SJCRH30 (cell line): Measurements from ENCODE around the gene UNC119B. TPM values are rescaled to one million over a fixed set of nuclear protein-coding genes. Genes with fewer than 3 reads are reported as not detected.
A peak's percentile ranks its signal among the peaks of the same experiment; 100 is the strongest.
"Not testable (repeated sequence)": the region's sequence is repeated elsewhere in the genome, so short reads cannot be mapped to it uniquely, and the experiment has no call there.

Source experiments
- DNase-seq, 2 experiments: peaks; one replicate each; pipeline ENCODE4 v3.0.0-alpha.2; 2015 to 2020
- H3K27ac ChIP-seq: fragments of 250-450 bp; sonication (Bioruptor Pico); 2 replicates; pipeline ENCODE4 v1.5.1; 2020; ENCODE audit warnings: mild to moderate bottlenecking, moderate library complexity
- H3K27me3 ChIP-seq: fragments of 250-450 bp; sonication (Bioruptor Pico); 2 replicates; pipeline ENCODE4 v1.5.1; 2020; ENCODE audit warnings: mild to moderate bottlenecking, moderate library complexity
- H3K36me3 ChIP-seq: fragments of 250-450 bp; sonication (Bioruptor Pico); 2 replicates; pipeline ENCODE4 v1.5.1; 2020; ENCODE audit warnings: mild to moderate bottlenecking, moderate library complexity
- H3K4me1 ChIP-seq: fragments of 250-450 bp; sonication (Bioruptor Pico); 2 replicates; pipeline ENCODE4 v1.5.1; 2020; ENCODE audit warnings: mild to moderate bottlenecking, moderate library complexity
- H3K4me3 ChIP-seq: fragments of 250-450 bp; sonication (Bioruptor Pico); 2 replicates; pipeline ENCODE4 v1.5.1; 2020; ENCODE audit warnings: mild to moderate bottlenecking, moderate library complexity
- H3K9me3 ChIP-seq: fragments of 250-450 bp; sonication (Bioruptor Pico); replicated peaks from 2 replicates; pipeline ENCODE4 v1.5.1; 2020; ENCODE audit warnings: mild to moderate bottlenecking, moderate library complexity
- total RNA-seq: library from RNA; depleted of rRNA; stranded (reverse); fragments of >200 nt; shearing (Covaris generic); gene quantifications from 2 replicates; pipeline ENCODE4 v1.2.3, GENCODE V29; 2014; rRNA removed

The UNC119B gene
- total RNA-seq, result 16.9 and 20.2 TPM in 2 replicates

DNA sequence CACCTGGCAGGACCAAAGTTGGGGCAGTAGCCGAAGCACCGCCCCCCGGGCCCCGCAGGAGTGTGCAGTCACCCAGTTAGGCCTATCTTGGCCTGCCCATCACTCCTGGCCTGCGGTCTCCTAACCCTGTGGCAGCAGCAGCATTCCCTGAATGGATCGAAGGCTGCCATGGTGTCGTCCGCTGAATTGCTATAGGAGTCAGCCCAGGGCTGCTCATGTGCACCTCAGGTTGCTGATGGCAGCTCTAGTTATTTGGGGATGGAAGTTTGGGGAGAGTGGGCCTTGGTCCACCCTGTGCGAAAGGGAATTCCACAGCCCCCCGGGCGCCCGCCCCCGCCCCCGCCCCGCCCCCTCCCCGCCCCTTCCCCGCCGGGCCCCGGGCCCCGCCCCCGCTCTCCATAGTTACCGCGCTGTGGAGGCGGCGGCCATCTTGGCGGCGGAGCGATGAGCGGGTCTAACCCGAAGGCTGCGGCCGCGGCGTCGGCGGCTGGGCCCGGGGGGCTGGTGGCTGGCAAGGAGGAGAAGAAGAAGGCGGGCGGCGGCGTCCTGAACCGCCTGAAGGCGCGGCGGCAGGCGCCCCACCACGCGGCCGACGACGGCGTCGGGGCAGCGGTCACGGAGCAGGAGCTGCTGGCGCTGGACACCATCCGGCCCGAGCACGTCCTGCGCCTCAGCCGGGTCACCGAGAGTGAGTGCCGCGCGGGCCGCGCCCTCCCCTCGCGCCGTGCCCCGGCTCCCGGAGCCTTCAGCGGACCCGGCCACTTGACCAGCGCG is at the start of gene UNC119B:
UNC119B (plus strand) TSS at position 428 of the 774 bp plus-strand sequence; CDS start at position 445, 17 bp downstream.
- H3K27me3 ChIP-seq, result no peaks in the 10 kb centered on the region
- H3K4me3 ChIP-seq, result peak within 1 kb of the TSS; percentile 96
- peaks cover 8% of the 10 kb centered on the region for H3K36me3 ChIP-seq
- peak; percentile 69 to 71 for DNase-seq
- H3K9me3 ChIP-seq, result no peaks in the 10 kb centered on the region
- peak within 1 kb of the TSS; percentile 46; the same call in 1 of the 2 replicates for H3K27ac ChIP-seq
- H3K4me1 ChIP-seq, result peaks cover 5% of the 10 kb centered on the region; the same call in 1 of the 2 replicates

DNA sequence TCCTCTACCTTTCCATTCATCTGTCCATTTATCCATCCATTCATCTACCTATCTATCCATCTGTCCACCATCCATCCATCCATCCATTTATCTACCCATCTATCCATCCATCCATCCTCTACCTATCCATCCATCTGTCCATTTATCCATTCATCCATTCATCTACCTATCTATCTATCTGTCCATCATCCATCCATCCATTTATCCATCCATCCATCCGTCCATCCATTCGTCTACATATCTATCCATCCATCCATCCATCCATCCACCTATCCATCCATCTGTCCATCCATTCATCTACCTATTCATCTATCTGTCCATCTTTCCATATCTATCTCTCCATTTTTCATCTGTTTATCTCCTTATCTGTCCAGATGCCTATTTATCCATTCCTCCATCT is 48.8 kb upstream of the UNC119B start:
- H3K9me3 ChIP-seq, result no peaks in the 10 kb centered on the region
- H3K36me3 ChIP-seq, result no peaks in the 10 kb centered on the region
- H3K4me3 ChIP-seq, result no peak overlapping the region
- no peak overlapping the region for H3K27ac ChIP-seq
- DNase-seq, result no peak
- H3K4me1 ChIP-seq, result no peaks in the 10 kb centered on the region
- H3K27me3 ChIP-seq, result no peaks in the 10 kb centered on the region

GRCh38 chr12:120662879-120663278 is 47.4 kb upstream of the UNC119B start:
- no peaks in the 10 kb centered on the region for H3K36me3 ChIP-seq
- peaks cover 7% of the 10 kb centered on the region; the same call in 1 of the 2 replicates for H3K4me1 ChIP-seq
- no peak overlapping the region for H3K4me3 ChIP-seq
- no peak overlapping the region for H3K27ac ChIP-seq
- no peaks in the 10 kb centered on the region for H3K9me3 ChIP-seq
- DNase-seq, result no peak
- H3K27me3 ChIP-seq, result no peaks in the 10 kb centered on the region

DNA sequence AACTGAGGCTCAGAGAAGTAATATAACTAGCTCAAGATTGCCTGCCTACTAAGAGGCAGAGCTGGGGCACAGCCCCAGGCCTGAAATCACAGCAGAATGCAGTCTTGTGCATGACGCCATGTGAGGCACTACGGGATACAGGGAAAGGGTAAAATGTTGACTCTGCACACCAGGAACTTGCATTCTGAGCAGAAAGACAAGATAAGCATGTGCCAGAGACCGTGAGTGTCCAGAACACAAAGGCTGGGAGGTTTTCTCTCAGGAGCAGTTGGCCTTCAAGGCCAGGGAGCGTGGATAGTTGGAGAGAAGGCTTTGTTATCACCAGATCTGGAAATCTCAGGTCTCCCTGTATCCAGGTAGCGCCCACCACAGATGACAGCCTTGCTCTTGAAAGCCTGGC is 46.5 kb upstream of the UNC119B start:
- Histone ChIP-seq H3K9me3 (no peaks in the 10 kb centered on the region), H3K4me3 (no peak overlapping the region), H3K27ac (no peak overlapping the region), H3K27me3 (no peaks in the 10 kb centered on the region), H3K4me1 (peaks cover 14% of the 10 kb centered on the region; the same call in 1 of the 2 replicates), H3K36me3 (no peaks in the 10 kb centered on the region)
- DNase-seq, result no peak

DNA sequence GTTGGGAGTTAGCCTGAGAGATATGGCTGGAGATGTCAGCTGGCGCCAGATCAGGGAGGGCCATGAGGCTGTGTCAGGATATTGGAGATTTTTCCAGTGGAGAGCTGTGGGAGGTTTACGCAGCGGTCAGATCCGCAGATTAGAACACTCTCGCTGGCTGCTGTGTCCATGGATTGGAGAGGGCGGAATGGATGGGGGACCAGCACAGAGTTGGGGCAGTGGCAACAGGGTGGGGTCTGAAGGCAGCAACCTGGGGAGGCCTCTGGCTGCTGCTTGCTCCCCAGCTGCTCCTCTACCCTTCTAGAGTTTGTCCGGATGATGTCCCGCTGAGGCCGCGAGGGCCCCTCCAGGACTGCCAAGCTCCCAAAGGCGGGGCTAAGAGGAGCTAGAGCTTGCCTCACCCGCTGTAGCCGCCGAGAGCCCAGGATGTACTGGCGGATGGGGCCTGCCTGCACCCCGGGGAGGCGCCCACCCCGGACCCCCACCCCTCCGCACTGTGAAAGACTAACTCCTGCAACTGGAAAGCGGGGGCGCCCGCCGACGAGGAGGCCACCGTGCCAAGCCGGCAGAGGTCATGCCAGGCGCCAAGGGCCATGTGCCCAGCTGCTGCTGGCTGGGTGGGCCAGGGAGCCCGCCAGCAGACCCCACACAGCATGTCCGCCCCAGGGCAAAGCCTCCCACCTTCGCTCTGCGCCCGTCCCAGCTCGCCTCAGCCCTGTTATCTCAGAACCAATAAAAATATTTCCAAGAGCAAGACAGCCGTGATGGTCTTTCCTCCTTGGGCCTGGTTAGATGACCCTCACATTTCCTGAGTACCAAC is 43.5 kb upstream of the UNC119B start:
- Histone ChIP-seq H3K9me3 (no peaks in the 10 kb centered on the region), H3K27ac (peak overlapping the region; percentile 72), H3K36me3 (no peaks in the 10 kb centered on the region), H3K4me1 (peaks cover 16% of the 10 kb centered on the region; the same call in 1 of the 2 replicates), H3K27me3 (no peaks in the 10 kb centered on the region; the same call in 1 of the 2 replicates), H3K4me3 (peak overlapping the region; percentile 45)
- peak; percentile 82 to 85 for DNase-seq

DNA sequence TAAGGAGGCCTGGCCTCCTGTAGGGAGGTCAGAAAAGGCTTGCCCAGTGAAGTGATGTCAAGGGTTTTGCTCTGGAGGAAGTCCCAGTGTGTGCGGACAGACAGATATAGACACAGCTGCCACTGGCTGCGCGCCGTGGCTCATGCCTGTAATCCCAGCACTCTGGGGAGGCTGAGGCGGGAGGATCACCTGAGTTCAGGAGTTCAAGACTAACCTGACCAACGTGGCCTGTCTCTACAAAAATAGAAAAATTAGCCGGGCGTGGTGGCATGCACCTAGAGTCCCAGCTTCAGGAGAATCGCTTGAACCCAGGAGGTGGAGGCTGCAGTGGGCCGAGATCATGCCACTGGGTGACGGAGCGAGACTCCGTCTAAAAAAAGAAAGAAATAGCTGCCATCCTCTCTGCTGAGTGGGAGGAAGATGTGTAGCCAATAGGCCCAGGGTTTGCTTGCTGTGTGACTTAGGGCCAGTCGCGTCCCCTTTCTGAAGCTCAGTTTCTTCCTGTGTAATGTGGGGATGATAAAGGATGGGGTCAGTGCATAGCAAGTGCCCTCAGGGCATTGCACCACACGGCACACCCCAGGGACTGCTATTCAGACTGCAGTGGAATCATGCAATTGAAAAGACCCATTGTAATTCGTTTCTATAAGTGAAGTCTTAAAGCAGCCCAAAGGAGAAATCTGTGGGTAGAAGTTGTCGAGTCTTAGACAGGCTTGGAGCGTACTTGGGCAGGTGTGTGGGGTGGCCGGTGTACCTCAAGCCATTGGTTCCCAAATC is 42.0 kb upstream of the UNC119B start:
- H3K9me3 ChIP-seq, result no peaks in the 10 kb centered on the region
- H3K27ac ChIP-seq, result no peak overlapping the region
- H3K36me3 ChIP-seq, result no peaks in the 10 kb centered on the region
- H3K27me3 ChIP-seq, result no peaks in the 10 kb centered on the region; the same call in 1 of the 2 replicates
- no peak overlapping the region for H3K4me3 ChIP-seq
- DNase-seq, result no peak
- peaks cover 16% of the 10 kb centered on the region; the same call in 1 of the 2 replicates for H3K4me1 ChIP-seq

DNA sequence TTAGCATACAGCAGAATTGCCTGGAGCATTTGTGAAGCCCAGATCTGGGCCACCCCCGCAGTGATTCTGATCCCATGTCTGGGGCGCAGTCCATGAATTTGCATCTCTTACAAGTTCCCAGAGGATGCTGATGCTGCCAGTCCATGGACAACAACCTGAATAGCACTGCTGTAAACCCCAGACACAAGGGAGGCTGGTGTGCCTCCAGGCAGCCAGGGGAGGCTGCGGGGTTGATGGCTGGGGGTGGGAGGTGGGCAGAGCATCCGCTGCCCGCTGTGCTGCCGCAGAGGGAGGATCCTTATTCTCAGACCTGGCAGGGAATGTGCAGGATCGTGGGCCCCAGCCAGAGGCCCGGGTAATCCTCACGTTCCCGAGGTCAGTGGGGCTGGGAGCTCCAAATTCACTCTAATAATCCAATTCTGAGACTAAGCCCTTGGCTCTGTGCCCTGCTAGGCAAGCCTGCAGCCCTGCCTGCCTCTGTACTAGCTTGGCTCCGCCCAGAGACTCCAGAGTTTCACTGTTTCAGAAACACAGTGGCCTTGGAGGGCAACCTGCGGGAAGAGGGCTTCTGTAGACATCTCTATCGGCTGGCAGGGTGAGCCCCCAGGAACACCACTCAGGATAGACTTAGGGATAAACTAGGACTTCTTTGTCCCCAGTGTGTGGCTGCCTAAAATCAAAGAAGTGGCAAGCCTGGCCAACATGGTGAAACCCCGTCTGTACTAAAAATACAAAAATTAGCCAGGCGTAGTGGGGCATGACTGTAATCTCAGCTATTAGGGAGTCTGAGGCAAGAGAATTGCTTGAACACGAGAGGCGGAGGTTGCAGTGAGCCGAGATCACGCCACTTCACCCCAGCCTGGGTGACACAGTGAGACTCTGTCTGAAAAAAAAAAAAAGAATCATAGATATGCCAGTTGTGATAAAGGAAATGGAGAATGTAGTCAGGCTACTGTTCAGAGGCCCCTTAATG is 41.1 kb upstream of the UNC119B start:
- H3K9me3 ChIP-seq, result no peaks in the 10 kb centered on the region
- H3K27me3 ChIP-seq, result no peaks in the 10 kb centered on the region; the same call in 1 of the 2 replicates
- peaks cover 16% of the 10 kb centered on the region; the same call in 1 of the 2 replicates for H3K4me1 ChIP-seq
- peak overlapping the region; percentile 31 for H3K4me3 ChIP-seq
- H3K36me3 ChIP-seq, result no peaks in the 10 kb centered on the region
- peak; percentile 67 to 73 for DNase-seq
- H3K27ac ChIP-seq, result no peak overlapping the region

DNA sequence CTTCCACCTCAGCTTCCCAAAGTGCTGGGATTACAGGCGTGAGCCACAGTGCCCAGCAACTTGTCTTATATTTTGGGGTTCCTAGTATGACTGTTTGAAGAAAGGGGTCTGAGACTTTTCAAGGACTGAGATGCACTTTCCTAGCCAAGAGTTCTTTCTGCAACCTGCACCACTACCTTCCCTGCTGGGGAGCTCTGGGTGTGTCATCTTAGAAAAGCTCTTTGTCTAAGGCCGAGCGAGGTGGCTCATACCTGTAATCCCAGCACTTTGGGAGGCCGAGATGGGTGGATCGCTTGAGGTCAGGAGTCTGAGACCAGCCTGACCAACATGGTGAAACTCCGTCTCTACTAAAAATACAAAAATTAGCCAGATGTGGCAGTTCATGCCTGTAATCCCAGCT is 40.0 kb upstream of the UNC119B start:
- H3K27ac ChIP-seq, H3K27me3 ChIP-seq, H3K4me3 ChIP-seq, H3K9me3 ChIP-seq, H3K36me3 ChIP-seq, DNase-seq: not testable (repeated sequence)
- H3K4me1 ChIP-seq, result peaks cover 16% of the 10 kb centered on the region; the same call in 1 of the 2 replicates

DNA sequence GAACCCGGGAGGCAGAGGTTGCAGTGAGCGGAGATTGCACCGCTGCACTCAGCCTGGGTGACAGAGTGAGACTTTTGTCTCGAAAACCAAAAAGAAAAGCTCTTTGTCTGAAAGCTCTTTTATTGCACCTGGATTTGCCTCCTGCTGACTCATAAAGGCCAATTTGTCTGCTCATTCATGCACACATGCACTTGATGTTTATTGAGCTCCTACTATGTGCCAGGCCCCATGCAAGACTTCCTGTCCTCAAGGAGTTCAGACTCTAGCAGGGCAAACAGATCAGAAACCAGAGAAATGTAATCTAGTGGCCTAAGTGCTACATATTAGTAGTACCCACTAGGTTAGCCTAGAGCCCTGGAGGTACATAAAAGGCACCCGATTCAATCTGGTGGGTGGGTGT is 39.6 kb upstream of the UNC119B start:
- Histone ChIP-seq H3K36me3 (no peaks in the 10 kb centered on the region), H3K4me1 (peaks cover 16% of the 10 kb centered on the region; the same call in 1 of the 2 replicates), H3K9me3 (no peaks in the 10 kb centered on the region), H3K4me3 (no peak overlapping the region), H3K27ac (no peak overlapping the region), H3K27me3 (no peaks in the 10 kb centered on the region; the same call in 1 of the 2 replicates)
- DNase-seq, result no peak

DNA sequence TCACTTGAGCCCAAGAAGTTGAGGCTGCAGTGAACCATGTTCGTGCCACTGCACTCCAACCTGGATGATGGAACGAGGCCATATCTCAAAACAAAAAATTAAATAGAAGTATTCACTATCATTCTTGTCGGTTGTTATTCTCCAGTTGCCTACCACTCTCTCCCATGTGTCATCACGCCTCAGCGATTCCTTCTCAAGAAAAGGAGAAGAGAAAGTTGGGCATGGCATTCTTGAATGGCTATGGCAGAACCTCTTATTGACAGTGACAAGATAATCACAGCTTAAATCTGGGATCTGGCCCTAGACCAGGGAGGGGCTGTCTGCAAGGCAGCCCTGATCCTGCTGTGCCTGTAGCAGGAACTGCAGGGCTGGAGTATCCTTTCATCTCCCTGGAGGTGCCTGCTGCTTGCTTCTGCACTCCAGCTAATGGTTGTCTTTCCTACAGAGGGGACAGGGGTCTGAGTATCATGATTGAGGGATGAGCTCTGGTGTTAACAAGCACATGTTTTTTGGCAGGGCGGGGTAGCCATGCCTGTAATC is 36.1 kb upstream of the UNC119B start:
- Histone ChIP-seq H3K36me3 (no peaks in the 10 kb centered on the region), H3K9me3 (no peaks in the 10 kb centered on the region), H3K4me1 (peaks cover 5% of the 10 kb centered on the region; the same call in 1 of the 2 replicates), H3K4me3 (no peak overlapping the region), H3K27ac (no peak overlapping the region), H3K27me3 (no peaks in the 10 kb centered on the region; the same call in 1 of the 2 replicates)
- no peak for DNase-seq

DNA sequence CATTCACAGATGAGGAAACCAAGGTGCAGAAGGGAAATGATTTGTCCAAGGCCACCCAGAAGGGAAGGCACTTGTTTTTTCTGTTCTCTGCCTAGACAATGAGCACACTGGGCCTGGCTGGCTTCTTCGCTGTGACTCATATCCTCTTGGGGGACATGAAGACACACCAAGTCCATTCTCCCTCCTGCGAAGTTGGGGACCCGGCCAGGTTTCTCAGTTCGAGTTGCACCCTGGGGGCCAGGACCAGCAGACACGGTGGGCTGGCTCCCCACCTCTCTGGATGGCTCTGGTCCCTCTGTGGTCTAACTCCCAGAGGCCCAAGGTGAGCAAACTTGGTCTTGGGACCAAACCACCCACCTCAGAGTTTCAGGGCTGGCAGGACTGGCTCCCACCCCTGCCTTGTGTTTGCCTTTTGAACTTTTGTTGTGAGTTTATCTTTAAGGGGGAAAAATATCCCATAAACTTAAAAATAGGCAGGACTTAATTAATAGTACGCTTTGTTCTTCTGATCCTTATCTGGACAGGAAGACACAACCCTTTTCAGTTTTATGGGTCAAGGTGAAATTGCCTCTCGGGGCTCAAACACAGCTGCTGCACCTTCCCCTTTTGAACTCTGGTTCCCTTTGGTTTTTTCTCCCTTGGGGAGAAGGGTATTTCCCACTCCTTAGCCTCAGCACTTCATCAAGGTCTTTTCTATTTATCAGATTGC is 32.3 kb upstream of the UNC119B start:
- Histone ChIP-seq H3K4me3 (no peak overlapping the region), H3K27ac (no peak overlapping the region), H3K27me3 (no peaks in the 10 kb centered on the region), H3K9me3 (no peaks in the 10 kb centered on the region), H3K4me1 (peaks cover 5% of the 10 kb centered on the region; the same call in 1 of the 2 replicates), H3K36me3 (no peaks in the 10 kb centered on the region)
- no peak for DNase-seq

DNA sequence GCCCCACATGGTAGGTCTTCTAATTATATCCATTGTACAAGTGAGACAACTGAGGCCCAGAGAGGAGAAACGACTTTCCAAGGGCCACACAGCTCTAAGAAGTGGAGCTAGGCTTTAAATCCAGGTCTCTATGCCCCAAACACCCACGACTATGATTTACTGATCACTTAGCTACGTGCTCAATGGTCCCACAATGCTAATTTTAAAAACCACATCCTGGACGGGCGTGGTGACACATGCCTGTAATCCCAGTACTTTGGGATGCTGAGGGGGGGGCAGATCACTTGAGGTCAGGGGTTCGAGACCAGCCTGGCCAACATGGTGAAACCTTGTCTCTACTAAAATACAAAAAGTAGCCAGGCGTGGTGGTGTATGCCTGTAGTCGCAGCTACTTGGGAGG is 31.7 kb upstream of the UNC119B start:
- no peak overlapping the region for H3K27ac ChIP-seq
- DNase-seq, result no peak

More for the DNA sequence above, 31.7 kb upstream of the UNC119B start:
- no peak overlapping the region for H3K4me3 ChIP-seq
- H3K36me3 ChIP-seq, result no peaks in the 10 kb centered on the region
- H3K9me3 ChIP-seq, result no peaks in the 10 kb centered on the region
- peaks cover 5% of the 10 kb centered on the region; the same call in 1 of the 2 replicates for H3K4me1 ChIP-seq
- no peaks in the 10 kb centered on the region for H3K27me3 ChIP-seq
